NCI-H1105 (cell line): ENCODE data around the gene TNFRSF12A.
"Not testable (repeated sequence)": the region's sequence is repeated elsewhere in the genome, so short reads cannot be mapped to it uniquely, and the experiment has no call there.

ENCODE experiments used
- DNase-seq: peaks from one replicate; lab custom pipeline; 2025; lab: John Stamatoyannopoulos, UW

TNFRSF12A gene

DNA sequence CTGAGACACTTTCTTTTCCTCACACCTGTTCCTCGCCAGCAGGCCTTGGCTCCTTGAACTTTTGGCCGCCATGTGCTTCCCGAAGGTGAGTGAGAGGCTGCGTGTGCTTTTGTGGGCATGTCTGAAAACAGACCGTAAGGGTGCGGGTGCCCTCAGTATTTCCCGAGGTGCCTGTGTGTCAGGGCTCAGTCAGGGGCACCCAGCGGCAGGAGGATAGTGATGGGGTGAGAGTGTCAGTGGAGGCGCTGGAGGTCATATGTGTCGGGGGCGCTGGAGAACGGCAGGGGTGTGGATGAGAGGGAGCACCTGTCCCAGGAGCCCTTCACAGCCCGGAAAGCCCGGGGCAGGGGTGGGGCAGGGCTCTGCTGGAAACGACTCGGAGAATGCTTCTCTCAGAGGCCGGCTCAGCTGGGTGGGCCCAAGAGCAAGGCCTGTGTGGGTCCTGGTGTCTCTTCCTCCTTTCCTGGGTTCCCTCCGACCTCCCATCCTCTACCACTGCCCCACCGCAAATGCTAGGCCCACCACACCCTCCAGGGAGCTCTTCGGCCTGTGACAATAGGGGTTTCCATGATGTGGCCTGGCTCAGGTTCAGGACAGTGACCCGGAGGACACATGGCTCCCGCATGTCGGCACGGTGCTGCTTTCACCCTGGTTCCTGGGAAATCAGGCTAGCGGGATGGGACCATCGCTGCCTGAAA lies 45.7 kb downstream of the TNFRSF12A start:
- no peak for DNase-seq

DNA sequence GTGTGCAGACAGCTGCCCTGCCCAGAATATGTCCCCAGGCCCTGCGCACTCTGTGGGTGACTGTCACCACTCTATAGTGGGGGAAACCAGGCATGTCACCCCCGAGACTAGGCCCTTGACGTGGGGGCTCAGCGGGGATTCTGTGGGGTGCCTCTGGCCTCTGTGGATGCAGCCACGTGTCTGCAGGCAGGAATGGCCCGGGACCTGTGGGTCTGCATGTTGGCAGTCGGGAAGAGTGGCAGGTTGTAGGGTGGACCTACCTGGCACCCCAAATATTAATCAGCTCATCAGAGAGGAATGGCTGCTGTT lies 46.2 kb downstream of the TNFRSF12A start:
- DNase-seq: no peak

DNA sequence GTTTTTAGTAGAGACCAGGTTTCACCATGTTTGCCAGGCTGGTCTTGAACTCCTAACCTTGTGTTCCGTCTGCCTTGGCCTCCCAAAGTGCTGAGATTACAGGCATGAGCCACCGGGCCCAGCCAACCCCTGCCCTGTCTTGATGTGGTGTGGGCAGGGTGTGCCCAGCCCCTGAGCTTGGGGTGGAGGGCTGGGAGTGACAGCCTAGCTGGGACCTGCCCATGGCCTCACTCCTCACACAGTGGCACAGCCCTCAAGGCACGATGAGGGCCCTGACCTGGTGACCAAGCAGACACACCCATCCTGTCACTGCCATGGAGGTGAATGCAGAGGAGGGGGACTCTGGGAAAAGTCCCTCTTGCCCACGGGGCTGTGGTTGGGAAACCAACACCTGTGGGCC lies 48.3 kb downstream of the TNFRSF12A start:
- DNase-seq: no peak

DNA sequence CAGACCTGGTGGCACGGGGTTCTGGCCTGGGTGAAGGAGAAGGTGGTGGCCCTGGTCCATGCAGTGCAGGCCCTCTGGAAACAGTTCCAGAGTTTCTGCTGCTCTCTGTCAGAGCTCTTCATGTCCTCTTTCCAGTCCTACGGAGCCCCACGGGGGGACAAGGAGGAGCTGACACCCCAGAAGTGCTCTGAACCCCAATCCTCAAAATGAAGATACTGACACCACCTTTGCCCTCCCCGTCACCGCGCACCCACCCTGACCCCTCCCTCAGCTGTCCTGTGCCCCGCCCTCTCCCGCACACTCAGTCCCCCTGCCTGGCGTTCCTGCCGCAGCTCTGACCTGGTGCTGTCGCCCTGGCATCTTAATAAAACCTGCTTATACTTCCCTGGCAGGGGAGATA lies 49.0 kb downstream of the TNFRSF12A start:
- not testable (repeated sequence) for DNase-seq

DNA sequence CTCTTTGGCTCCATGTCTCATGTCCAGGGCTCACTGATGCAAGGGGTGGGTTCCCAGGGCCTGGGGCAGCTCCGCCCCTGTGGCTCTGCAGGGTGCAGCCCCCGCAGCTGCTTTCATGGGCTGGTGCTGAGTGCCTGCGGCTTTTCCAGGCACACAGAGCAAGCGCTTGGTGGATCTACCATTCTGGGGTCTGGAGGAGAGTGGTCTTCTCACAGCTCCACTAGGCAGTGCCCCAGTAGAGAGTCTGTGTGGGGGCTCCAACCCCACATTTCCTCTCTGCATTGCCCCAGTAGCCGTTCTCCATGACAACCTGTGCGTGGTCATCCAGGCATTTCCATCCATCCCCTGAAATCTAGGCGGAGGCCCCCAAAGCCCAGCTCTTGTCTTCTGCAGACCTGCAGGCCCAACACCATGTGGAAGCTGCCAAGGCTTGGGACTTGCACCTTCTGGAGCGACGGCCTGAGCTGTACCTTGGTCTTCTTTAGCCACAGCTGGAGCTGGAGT lies 50.5 kb downstream of the TNFRSF12A start:
- DNase-seq: no peak

DNA sequence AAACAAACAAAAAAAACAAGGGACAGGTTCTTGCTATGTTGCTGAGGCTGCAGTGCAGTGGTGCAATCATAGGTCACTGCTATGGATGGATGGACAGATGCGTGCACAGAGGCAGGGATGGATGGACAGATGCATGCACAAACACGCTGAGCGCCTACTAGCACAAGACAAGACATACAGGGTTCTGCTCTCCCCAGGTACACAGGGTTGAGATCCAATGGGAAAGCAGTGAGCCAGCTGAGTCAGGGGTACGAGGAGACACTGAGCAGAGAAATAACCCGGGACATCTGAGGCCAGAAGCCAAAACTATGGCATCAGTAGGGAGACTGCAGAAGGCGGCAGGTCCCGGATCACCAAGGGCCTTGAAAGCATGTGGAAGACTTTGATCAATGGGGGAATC lies 51.5 kb downstream of the TNFRSF12A start:
- DNase-seq: no peak
